Measurements from ENCODE around the gene CYFIP2.

- TF ChIP-seq CTCF (IDR thresholded peaks at IDR 0.05): no peak
- TF ChIP-seq POLR2A (IDR thresholded peaks at IDR 0.05): no peak
These were observed 9.5 kb downstream of the CYFIP2 start for GRCh38 chr5:157275403-157275802.

Measured in Peyer's patch (tissue), 4 donors.